K562 (cell line): ENCODE data around the gene MRAP2. TPM values are rescaled to one million over a fixed set of nuclear protein-coding genes. Genes with fewer than 3 reads are reported as not detected.
"Not testable (repeated sequence)": the region's sequence is repeated elsewhere in the genome, so short reads cannot be mapped to it uniquely, and the experiment has no call there.

Experiments used
- ATAC-seq: fragments of 200-7000 bp; cut with Tn5 transposase; 3 replicates; pipeline ENCODE4 v1.9.1; 2020; ENCODE audit warnings: moderate library complexity
- BruUV-seq: library from RNA; stranded (reverse); fragments of 400-500 nt; replicated peaks from 2 replicates; lab custom pipeline; 2021; lab: Mats Ljungman, UMichigan
- CTCF ChIA-PET: fragments of 300-600 bp; formaldehyde crosslinking; extraction: SDS; loops from one replicate; lab custom pipeline; 2021; ENCODE audit warnings: low intra/inter-chr PET ratio; lab: Yijun Ruan, JAX
- POLR2A ChIA-PET: fragments of 300-600, 350-650 bp; sonication (Branson Sonifier 250); formaldehyde crosslinking; extraction: SDS; loops from one replicate; lab custom pipeline; 2021; ENCODE audit warnings: antibody characterized with exemption, inconsistent platforms; lab: Yijun Ruan, JAX
- DNase-seq, 4 experiments: peaks; one replicate each; pipeline versions ENCODE4 v3.0.0 to v3.0.0-alpha.2; 2011 to 2018; ENCODE audit warnings: low spot score in 3 of 4, mixed read lengths in 3 of 4; ENCODE audit errors: extremely low read depth in 1 of 4
- FAIRE-seq: peaks from 2 replicates; lab custom pipeline; 2011; peaks lifted over from hg19 to GRCh38; lab: Jason Lieb, UNC
- H2AFZ ChIP-seq: 2 replicates; pipeline ENCODE4 v1.6.0; 2011; ENCODE audit warnings: low read depth, low read length, control low read depth, inconsistent platforms
- H3K27ac ChIP-seq: fragments of 200-600 bp; 3 replicates; pipeline ENCODE4 v1.8.0; 2011; ENCODE audit warnings: low read depth, mild to moderate bottlenecking, control low read depth, inconsistent platforms, low read length, moderate library complexity, mixed read lengths; ENCODE audit errors: extremely low read depth
- H3K27me3 ChIP-seq, 2 experiments: fragments of 300-600 bp in 1 of 2; 2 replicates in 1 of 2; 3 replicates in 1 of 2; pipeline versions ENCODE4 v1.6.0 to v1.8.0; 2011; ENCODE audit warnings: inconsistent platforms in 2 of 2, low read length in 2 of 2, mild to moderate bottlenecking in 1 of 2, mixed read lengths in 1 of 2, moderate library complexity in 1 of 2; ENCODE audit not compliant: control insufficient read depth in 2 of 2, insufficient read depth in 2 of 2
- H3K36me3 ChIP-seq: fragments of 300-600 bp; 3 replicates; pipeline ENCODE4 v1.8.0; 2011; ENCODE audit warnings: mild to moderate bottlenecking, low read length, inconsistent platforms; ENCODE audit not compliant: control insufficient read depth, insufficient read depth
- H3K4me1 ChIP-seq, 2 experiments: fragments of 200-600 bp in 1 of 2; replicated peaks in 1 of 2; 2 replicates in 1 of 2; 3 replicates in 1 of 2; pipeline versions ENCODE4 v1.5.1 to v1.8.0; 2011; ENCODE audit warnings: inconsistent platforms in 2 of 2, low read length in 2 of 2, mild to moderate bottlenecking in 1 of 2, mixed read lengths in 1 of 2, moderate library complexity in 1 of 2; ENCODE audit not compliant: control insufficient read depth in 2 of 2, insufficient read depth in 2 of 2
- H3K4me2 ChIP-seq: 2 replicates; pipeline ENCODE4 v1.6.1; 2011; ENCODE audit warnings: low read length, control low read depth, inconsistent platforms, mixed read lengths; ENCODE audit not compliant: insufficient read depth
- H3K4me3 ChIP-seq: fragments of 200-600 bp; sonication (generic), shearing (Covaris generic); 2 replicates; pipeline ENCODE4 v1.5.1; 2016; ENCODE audit warnings: control low read depth, inconsistent platforms
- H3K79me2 ChIP-seq: fragments of 200-600 bp; 3 replicates; pipeline ENCODE4 v1.8.0; 2011; ENCODE audit warnings: low read length, inconsistent platforms; ENCODE audit not compliant: control insufficient read depth, insufficient read depth
- H3K9ac ChIP-seq, 2 experiments: 2 replicates each; pipeline versions ENCODE4 v1.6.0 to v1.6.1; 2011; ENCODE audit warnings: low read depth in 2 of 2, low read length in 2 of 2, control low read depth in 1 of 2, inconsistent platforms in 1 of 2, mild to moderate bottlenecking in 1 of 2, mixed read lengths in 1 of 2; ENCODE audit not compliant: insufficient read depth in 1 of 2
- H3K9me1 ChIP-seq: one replicate; pipeline ENCODE4 v1.6.0; 2011; ENCODE audit warnings: inconsistent platforms, mild to moderate bottlenecking, low read length, moderate library complexity; ENCODE audit not compliant: control insufficient read depth, insufficient read depth
- H3K9me3 ChIP-seq: replicated peaks from 2 replicates; pipeline ENCODE4 v1.5.1; 2011; ENCODE audit warnings: low read depth, low read length, inconsistent platforms; ENCODE audit not compliant: control insufficient read depth, insufficient read depth
- H4K20me1 ChIP-seq: replicated peaks from 2 replicates; pipeline ENCODE4 v1.6.1; 2011; ENCODE audit warnings: low read length, inconsistent platforms, mixed read lengths; ENCODE audit not compliant: control insufficient read depth, insufficient read depth
- BCOR ChIP-seq: fragments of 450-650 bp; IDR thresholded peaks from 2 replicates; pipeline ENCODE4 v1.6.1; 2016
- C11orf30 ChIP-seq: fragments of 450-650 bp; IDR thresholded peaks from 2 replicates; pipeline ENCODE4 v1.6.1; 2016; ENCODE audit warnings: low read depth, mild to moderate bottlenecking
- CREBBP ChIP-seq: IDR thresholded peaks from one replicate; pipeline ENCODE4 v1.6.1; 2012; ENCODE audit warnings: low read depth, mild to moderate bottlenecking, control low read depth, inconsistent platforms, low read length
- GABPA ChIP-seq: fragments of 200-800 bp; sonication (Bioruptor generic); conservative IDR thresholded peaks from 2 replicates; pipeline ENCODE4 v1.6.1; 2016; ENCODE audit warnings: low read depth, missing genetic modification characterization, missing compliant biosample characterization
- KDM1A ChIP-seq, 2 experiments: fragments of 450-650 bp; IDR thresholded peaks; 2 replicates each; pipeline ENCODE4 v1.6.1; 2016; ENCODE audit warnings: mild to moderate bottlenecking in 2 of 2
- ZNF146 ChIP-seq: IDR thresholded peaks from one replicate; pipeline ENCODE4 v1.6.1; 2018; ENCODE audit warnings: missing compliant biosample characterization; ENCODE audit not compliant: unreplicated experiment
- ZNF589 ChIP-seq: fragments of 200-800 bp; sonication (Bioruptor generic); IDR thresholded peaks from 2 replicates; pipeline ENCODE4 v1.6.1; 2016; ENCODE audit warnings: low read depth, missing genetic modification characterization, missing compliant biosample characterization
- WGBS: fragments of 100-300 bp; shearing (Covaris generic); methylation state at CpG from one replicate; pipeline ENCODE4 v1.1.6; 2016; ENCODE audit warnings: low coverage, mixed read lengths; ENCODE audit not compliant: insufficient coverage; ENCODE audit errors: missing lambda C conversion rate; 5-methylcytosine and 5-hydroxymethylcytosine counted together
- in situ Hi-C: fragments of 300-500 bp; cut with MboI; formaldehyde crosslinking; loops from 4 replicates; pipeline ENCODE4 v1.15.0; 2018; ENCODE audit warnings: inconsistent platforms, mixed read lengths
- intact Hi-C: fragments of 100-400 bp; cut with micrococcal nuclease; formaldehyde crosslinking; loops from 2 replicates; pipeline ENCODE4 v1.14.2; 2022
- polyA plus RNA-seq, 8 experiments: library from polyadenylated mRNA; depleted of rRNA in 4 of 8; stranded (reverse) in 5 of 8; unstranded in 3 of 8; fragments of >200 nt; fragmentation: Nextera tagmentation in 2 of 8; fragmentation: Illumina TruSeq in 1 of 8; extraction: Ambion mirVana in 2 of 8; extraction: Trizol in 1 of 8; gene quantifications; 2 replicates each; pipeline versions ENCODE4 v1.2.1 to v1.2.3, GENCODE V29; 2011 to 2014; ENCODE audit warnings: inconsistent platforms in 1 of 8, missing spikeins in 1 of 8
- total RNA-seq, 7 experiments: library from RNA; depleted of rRNA in 6 of 7; stranded (reverse); fragments of >200 nt in 6 of 7; fragmentation: Illumina TruSeq in 2 of 7; extraction: Trizol in 2 of 7; gene quantifications; 2 replicates each; pipeline versions ENCODE4 v1.2.1 to v1.2.3, GENCODE V29; 2011 to 2021; ENCODE audit warnings: low replicate concordance in 1 of 7
- TF ChIP-seq, protein P1 (sequence below), 2 experiments: fragments of 450-650 bp; IDR thresholded peaks; 2 replicates each; pipeline ENCODE4 v1.6.1; 2016
- TF ChIP-seq, protein P2 (sequence below): fragments of 450-650 bp; IDR thresholded peaks from 2 replicates; pipeline ENCODE4 v1.6.1; 2016
- TF ChIP-seq, protein P3 (sequence below): sonication (generic); formaldehyde crosslinking; IDR thresholded peaks from 2 replicates; pipeline ENCODE4 v1.8.1; 2023; ENCODE audit warnings: mild to moderate bottlenecking, missing genetic modification reagents

The MRAP2 gene
- total and polyA plus RNA-seq, 9 of the 15 experiments (the other 6 are each of a cell fraction or from before 2014, with no cell fraction given), result 5.9 to 38.9 (median 9.3) TPM

DNA sequence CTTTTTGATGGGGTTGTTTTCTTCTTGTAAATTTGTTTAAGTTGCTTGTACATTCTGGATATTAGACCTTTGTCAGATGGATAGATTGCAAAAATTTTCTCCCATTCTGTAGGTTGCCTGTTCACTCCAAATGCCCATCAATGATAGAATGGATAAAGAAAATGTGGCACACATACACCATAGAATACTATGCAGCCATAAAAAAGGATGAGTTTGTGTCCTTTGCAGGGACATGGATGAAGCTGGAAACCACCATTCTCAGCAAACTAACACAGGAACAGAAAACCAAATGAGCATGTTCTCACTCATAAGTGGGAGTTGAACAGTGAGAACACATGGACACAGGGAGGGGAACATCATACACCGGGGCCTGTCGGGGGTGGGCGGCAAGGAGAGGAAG, 1.6 kb upstream of the MRAP2 start:
- TF ChIP-seq ZNF146 (CRISPR knock-in tag), result peak; percentile 81
- TF ChIP-seq KDM1A (IDR thresholded peaks at IDR 0.05), result 0 out of 4 replicates have a peak, but pooled peaks of 1 of the 2 experiments have one; percentile 9
- peak; percentile 55 for TF ChIP-seq BCOR
- H3K36me3 ChIP-seq, H3K4me3 ChIP-seq, H3K4me2 ChIP-seq, H3K79me2 ChIP-seq, H4K20me1 ChIP-seq, H3K27me3 ChIP-seq, BruUV-seq, H2AFZ ChIP-seq, CTCF ChIA-PET, FAIRE-seq, H3K9ac ChIP-seq, ATAC-seq, DNase-seq, POLR2A ChIA-PET, H3K9me3 ChIP-seq, H3K27ac ChIP-seq, H3K9me1 ChIP-seq, in situ Hi-C loops: not testable (repeated sequence)
- intact Hi-C loops, result loop anchor here (5.0 kb wide), 2 partner anchors 60 to 145 kb away; no protein-coding TSS in a partner anchor
- H3K4me1 ChIP-seq, result peaks cover 15% of the 10 kb centered on the region in 2 experiments
- WGBS, result 100% methylated on average over 1 of the region's 3 CpGs

DNA sequence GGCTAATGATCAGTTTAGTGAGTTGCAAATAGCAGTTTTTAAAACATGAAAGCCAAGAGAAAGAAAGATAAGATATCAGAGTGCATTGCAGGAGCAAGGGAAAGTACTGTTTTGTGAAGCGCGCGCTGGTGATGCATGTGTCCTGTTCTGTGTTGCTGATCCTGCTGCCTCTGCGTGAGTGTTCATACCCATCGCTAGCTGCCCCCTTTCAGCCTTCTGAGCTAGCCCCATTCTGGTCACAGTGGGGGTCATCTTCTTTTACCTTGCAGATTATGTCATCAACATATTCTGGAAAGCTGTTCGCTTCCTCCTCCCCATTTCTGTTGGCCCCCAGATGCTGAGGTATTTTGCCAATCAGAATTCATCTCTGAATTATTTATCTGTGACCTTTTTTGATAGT, 1.9 kb downstream of the MRAP2 start:
- BruUV-seq, result no TSS peak
- TF ChIP-seq, protein P1, sequence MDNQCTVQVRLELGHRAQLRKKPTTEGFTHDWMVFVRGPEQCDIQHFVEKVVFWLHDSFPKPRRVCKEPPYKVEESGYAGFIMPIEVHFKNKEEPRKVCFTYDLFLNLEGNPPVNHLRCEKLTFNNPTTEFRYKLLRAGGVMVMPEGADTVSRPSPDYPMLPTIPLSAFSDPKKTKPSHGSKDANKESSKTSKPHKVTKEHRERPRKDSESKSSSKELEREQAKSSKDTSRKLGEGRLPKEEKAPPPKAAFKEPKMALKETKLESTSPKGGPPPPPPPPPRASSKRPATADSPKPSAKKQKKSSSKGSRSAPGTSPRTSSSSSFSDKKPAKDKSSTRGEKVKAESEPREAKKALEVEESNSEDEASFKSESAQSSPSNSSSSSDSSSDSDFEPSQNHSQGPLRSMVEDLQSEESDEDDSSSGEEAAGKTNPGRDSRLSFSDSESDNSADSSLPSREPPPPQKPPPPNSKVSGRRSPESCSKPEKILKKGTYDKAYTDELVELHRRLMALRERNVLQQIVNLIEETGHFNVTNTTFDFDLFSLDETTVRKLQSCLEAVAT (IDR thresholded peaks at IDR 0.05), result no peak
- TF ChIP-seq ZNF589 (CRISPR knock-in tag), result no peak
- TF ChIP-seq CREBBP, result no peak
- TF ChIP-seq, protein P2, sequence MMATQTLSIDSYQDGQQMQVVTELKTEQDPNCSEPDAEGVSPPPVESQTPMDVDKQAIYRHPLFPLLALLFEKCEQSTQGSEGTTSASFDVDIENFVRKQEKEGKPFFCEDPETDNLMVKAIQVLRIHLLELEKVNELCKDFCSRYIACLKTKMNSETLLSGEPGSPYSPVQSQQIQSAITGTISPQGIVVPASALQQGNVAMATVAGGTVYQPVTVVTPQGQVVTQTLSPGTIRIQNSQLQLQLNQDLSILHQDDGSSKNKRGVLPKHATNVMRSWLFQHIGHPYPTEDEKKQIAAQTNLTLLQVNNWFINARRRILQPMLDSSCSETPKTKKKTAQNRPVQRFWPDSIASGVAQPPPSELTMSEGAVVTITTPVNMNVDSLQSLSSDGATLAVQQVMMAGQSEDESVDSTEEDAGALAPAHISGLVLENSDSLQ, result no peak
- no peak for TF ChIP-seq GABPA
- no peak for TF ChIP-seq C11orf30
- TF ChIP-seq, protein P3, sequence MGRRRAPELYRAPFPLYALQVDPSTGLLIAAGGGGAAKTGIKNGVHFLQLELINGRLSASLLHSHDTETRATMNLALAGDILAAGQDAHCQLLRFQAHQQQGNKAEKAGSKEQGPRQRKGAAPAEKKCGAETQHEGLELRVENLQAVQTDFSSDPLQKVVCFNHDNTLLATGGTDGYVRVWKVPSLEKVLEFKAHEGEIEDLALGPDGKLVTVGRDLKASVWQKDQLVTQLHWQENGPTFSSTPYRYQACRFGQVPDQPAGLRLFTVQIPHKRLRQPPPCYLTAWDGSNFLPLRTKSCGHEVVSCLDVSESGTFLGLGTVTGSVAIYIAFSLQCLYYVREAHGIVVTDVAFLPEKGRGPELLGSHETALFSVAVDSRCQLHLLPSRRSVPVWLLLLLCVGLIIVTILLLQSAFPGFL (CRISPR knock-in tag), result no peak

More for the DNA sequence above, 1.9 kb downstream of the MRAP2 start:
- no peak overlapping the region for H3K4me2 ChIP-seq
- peaks cover 12% of the 10 kb centered on the region for H3K9me3 ChIP-seq
- in situ Hi-C loops, result no loop called here
- no peaks in the 10 kb centered on the region for H4K20me1 ChIP-seq
- no peaks in the 10 kb centered on the region; the same call in 2 of the 3 replicates for H3K79me2 ChIP-seq
- DNase-seq, result no peak
- ChIA-PET POLR2A (interaction anchor here (0.7 to 1.1 kb wide), 2 partner anchors 17 to 97 kb away, joined by 3 read pairs; no protein-coding TSS in a partner anchor), CTCF (no interaction called here)
- no peak for ATAC-seq
- no peak for FAIRE-seq
- H3K9me1 ChIP-seq, result peaks cover 4% of the 10 kb centered on the region
- no peak overlapping the region for H3K4me3 ChIP-seq
- intact Hi-C loops, result no loop called here
- WGBS, result 85% methylated on average over 6 of the region's 6 CpGs
- H2AFZ ChIP-seq, result no peak overlapping the region
- H3K27me3 ChIP-seq, result no peaks in the 10 kb centered on the region
- peaks cover 15% of the 10 kb centered on the region in 2 experiments for H3K4me1 ChIP-seq
- H3K9ac ChIP-seq, result no peak overlapping the region
- no peaks in the 10 kb centered on the region; the same call in 2 of the 3 replicates for H3K36me3 ChIP-seq
- H3K27ac ChIP-seq, result no peak overlapping the region
